IPS DF 4.7 (cell line): ENCODE data around the gene DCAF7.
A peak's percentile ranks its signal among the peaks of the same experiment; 100 is the strongest.

Experiments
- DNase-seq: peaks from one replicate; pipeline ENCODE4 v3.0.0-alpha.2; 2013; ENCODE audit warnings: low spot score; ENCODE audit errors: extremely low read depth

The DCAF7 gene

GRCh38 chr17:63579633-63580032 is 29.4 kb downstream of the DCAF7 start:
- no peak for DNase-seq

GRCh38 chr17:63587770-63588169 is 37.5 kb downstream of the DCAF7 start:
- no peak for DNase-seq

- no peak for DNase-seq
Measured at GRCh38 chr17:63588797-63589196, 38.5 kb downstream of the DCAF7 start.

GRCh38 chr17:63589646-63590045 is 39.4 kb downstream of the DCAF7 start:
- no peak for DNase-seq

- DNase-seq, result no peak
Measured at GRCh38 chr17:63592797-63593196, 42.5 kb downstream of the DCAF7 start.

GRCh38 chr17:63595132-63595531 is 44.9 kb downstream of the DCAF7 start:
- no peak for DNase-seq

- DNase-seq, result no peak
Measured at GRCh38 chr17:63596856-63597586, 46.7 kb downstream of the DCAF7 start.

- DNase-seq, result no peak
Measured at GRCh38 chr17:63598281-63598680, 48.0 kb downstream of the DCAF7 start.

- DNase-seq, result peak; percentile 46
Measured at GRCh38 chr17:63600569-63601438, 50.5 kb downstream of the DCAF7 start, which contains the start of gene TACO1. Gene TACO1, plus strand, starts transcription at chr17:63600895. Its CDS starts 189 bp downstream, at chr17:63601084.

- no peak for DNase-seq
Measured at GRCh38 chr17:63601439-63602371, 51.4 kb downstream of the DCAF7 start.

GRCh38 chr17:63609816-63610573 is 59.7 kb downstream of the DCAF7 start:
- DNase-seq, result no peak

GRCh38 chr17:63610854-63611253 is 60.6 kb downstream of the DCAF7 start:
- DNase-seq, result no peak

- DNase-seq, result no peak
Measured at GRCh38 chr17:63611354-63611753, 61.1 kb downstream of the DCAF7 start.

- DNase-seq, result no peak
Measured at GRCh38 chr17:63613663-63614062, 63.4 kb downstream of the DCAF7 start.

GRCh38 chr17:63621229-63621683 is 71.0 kb downstream of the DCAF7 start:
- no peak for DNase-seq

GRCh38 chr17:63621684-63622573 is 71.7 kb downstream of the DCAF7 start, which contains the start of gene MAP3K3:
Gene MAP3K3, plus strand, starts transcription at chr17:63622417. Its CDS starts 343 bp downstream, at chr17:63622760.
- peak; percentile 99 for DNase-seq

GRCh38 chr17:63622574-63623390 is 72.5 kb downstream of the DCAF7 start:
- no peak for DNase-seq

- DNase-seq, result no peak
Measured at GRCh38 chr17:63623786-63624530, 73.7 kb downstream of the DCAF7 start.
